Fibroblast of skin of right biceps (primary cell): ENCODE results near the gene PRDM1.

Experiments used
- DNase-seq: peaks from one replicate; pipeline ENCODE4 v3.0.0-alpha.2; 2013

The PRDM1 gene

GRCh38 chr6:106072501-106073090 lies 13.5 kb upstream of the PRDM1 start:
- no peak for DNase-seq

GRCh38 chr6:106074146-106074545 lies 12.0 kb upstream of the PRDM1 start:
- DNase-seq, result no peak

DNA sequence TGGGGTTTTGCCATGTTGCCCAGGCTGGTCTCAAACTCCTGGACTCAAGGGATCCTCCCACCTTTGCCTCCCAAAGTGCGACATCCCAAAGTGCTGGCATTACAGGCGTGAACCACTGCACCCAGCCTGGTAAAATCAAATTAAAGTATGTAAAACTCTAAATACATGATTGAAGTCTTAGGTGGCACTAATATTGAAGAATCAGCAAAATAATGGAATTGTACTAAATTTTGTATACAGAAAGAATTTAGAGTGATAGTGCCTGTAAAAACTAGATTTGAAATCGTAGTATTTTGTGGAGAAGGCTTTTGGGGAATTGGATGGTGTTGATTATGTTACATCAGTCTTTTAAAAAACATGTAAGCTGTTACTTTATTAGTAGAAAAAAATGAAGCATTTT lies 10.0 kb upstream of the PRDM1 start:
- no peak for DNase-seq

DNA sequence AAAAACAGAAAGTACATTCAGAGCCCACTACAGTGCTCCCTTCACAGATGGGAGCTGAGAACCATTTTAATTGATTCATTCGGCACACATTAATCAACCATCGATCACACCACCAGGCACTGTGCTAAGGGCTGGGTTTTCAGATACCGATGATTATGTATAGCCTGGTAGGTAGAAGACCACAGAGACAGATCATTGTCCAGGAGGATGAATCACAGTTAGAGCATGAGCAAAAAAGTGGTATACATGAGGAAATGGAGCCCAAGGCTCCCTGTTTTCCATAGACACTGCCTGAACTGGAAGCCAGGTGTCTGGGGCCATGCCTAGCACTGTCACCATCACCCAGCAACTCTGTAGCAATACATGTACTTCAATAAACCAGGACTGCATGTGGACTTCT lies 9.0 kb upstream of the PRDM1 start:
- peak; percentile 42 for DNase-seq

- no peak for DNase-seq
These were observed 8.3 kb upstream of the PRDM1 start for GRCh38 chr6:106077881-106078280.

- no peak for DNase-seq
These were observed 6.0 kb upstream of the PRDM1 start for GRCh38 chr6:106079961-106080762.

- DNase-seq, result no peak
These were observed 5.4 kb upstream of the PRDM1 start for GRCh38 chr6:106080763-106081095.

DNA sequence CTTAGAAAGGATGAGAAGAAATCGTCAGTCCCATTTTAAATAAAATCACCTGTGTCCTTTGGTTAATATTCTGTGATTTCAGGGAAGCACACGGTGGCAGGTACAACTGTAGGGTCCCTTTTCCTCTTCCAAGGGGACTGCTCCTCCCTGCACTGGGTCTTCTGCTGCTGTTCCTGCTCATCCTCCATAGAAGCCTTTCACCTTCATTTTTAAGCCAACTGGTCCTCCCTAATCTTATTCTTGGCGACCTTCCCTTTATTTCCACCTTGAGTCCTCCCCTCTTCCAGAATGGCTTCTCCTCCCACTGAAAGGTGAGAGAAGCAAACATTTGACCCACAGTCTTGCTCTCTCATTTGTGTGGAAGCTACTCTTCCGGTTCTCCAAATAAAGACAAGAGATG lies 4.4 kb upstream of the PRDM1 start:
- DNase-seq, result no peak

- peak; percentile 92 for DNase-seq
These were observed 3.3 kb upstream of the PRDM1 start for GRCh38 chr6:106082735-106083398.

DNA sequence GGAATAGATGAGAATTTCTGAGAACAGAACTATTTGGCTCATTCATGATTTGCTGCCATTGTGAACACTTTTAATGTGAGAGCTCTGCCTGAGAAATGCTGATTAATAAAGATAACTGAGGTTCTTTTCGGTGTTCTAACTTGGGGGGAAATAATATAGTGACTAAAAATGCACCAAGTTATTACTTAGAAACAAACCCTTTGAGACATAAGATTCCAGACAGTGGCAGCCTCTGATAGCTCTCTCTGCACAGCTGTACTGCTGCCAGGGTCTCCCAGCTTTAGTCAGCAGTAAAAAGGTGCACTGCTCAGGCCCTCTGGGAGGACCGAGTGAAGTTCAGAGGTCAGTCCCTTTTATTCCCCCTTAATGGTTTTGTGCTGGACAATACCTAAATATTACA lies 2.5 kb upstream of the PRDM1 start:
- no peak for DNase-seq

DNA sequence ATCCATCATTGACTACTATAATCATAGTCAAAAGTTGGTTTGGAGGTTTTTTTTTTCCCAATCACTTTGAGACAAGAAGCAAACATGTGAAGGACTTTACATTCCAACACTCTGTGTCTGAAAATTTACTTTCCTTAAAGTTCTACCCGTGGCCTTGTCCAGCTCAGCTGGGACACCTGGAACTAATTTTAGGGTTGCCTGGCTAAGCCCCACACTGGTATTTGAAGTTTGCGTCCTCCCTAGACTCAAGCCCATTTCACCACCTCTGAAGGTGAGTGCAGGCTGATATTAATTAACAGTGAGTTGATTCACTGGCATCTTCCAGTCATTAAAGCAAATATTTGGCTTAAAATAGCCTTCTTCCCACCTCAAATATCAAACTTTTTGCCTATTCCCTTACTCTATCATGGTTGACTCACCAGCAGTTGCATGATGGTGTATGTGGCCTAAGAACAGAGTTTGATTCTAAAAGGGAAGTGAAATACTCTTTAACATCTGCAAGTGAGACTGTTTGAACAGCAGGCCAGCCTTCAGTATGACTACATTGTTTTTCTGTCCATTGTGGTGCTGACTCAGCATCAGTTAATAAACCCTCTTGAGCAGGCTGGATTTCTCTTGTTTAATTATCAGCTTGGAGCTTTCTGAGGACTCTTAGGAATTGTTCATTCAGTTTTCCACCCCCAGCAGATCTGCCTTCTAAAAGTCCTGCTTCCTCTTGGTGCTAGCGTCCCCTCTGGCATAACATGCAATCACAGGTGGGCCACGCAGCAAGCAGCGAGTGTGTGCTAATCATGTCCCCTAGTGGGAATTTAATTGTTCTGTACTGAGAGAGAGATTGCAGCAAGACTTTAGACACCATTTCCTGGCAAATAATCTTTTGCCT lies 1.8 kb upstream of the PRDM1 start:
- peak; percentile 94 for DNase-seq

DNA sequence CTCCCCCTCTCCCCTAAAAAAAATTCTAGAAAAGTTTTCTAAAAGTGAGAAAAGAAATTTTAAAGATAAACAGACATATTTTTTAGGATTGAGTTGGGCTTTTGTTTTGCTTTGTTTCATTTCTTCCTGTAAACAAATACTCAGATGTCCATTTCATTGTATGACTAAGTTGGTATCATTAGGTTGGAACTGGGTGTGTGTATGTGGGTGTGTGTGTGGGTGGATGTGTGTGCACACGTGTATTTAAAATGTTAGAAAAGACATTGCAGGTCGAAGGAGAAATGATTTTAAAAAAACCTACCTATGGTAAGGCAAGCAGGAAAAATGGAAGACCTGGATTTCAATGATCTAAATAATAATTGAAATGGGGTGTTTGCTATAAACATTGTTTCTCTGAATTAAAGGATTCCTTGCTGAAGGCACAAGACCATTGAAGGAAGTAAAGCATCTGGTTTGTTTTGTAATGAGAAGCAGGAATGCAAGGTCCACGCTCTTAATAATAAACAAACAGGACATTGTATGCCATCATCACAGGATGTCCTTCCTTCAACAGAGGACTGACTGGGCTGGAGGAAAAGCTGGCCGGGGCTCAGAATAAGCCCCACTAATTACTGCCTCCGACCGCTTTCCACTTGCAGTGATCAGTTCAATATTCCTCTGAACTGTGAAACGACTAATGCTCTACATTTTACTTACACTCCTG lies 996 bp upstream of the PRDM1 start:
- no peak for DNase-seq

GRCh38 chr6:106085692-106085983 lies 498 bp upstream of the PRDM1 start:
- DNase-seq, result no peak

DNA sequence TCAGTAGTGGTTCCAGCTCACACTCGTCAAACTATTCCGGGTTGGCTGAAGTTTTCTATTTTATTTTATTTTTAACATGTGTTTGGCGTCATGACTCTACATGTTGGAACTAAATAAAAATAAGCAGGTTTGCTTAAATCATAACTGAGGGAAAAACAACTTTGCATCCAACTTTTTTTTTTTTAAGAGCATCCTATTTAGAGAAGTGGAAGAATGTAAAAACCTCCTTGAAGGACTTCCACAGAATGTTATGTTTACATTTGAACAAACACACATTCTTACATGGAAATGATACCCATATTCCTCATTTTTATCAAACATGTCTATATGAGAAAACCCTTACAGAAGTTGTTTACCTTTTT lies 659 bp downstream of the PRDM1 start:
- DNase-seq, result no peak

DNA sequence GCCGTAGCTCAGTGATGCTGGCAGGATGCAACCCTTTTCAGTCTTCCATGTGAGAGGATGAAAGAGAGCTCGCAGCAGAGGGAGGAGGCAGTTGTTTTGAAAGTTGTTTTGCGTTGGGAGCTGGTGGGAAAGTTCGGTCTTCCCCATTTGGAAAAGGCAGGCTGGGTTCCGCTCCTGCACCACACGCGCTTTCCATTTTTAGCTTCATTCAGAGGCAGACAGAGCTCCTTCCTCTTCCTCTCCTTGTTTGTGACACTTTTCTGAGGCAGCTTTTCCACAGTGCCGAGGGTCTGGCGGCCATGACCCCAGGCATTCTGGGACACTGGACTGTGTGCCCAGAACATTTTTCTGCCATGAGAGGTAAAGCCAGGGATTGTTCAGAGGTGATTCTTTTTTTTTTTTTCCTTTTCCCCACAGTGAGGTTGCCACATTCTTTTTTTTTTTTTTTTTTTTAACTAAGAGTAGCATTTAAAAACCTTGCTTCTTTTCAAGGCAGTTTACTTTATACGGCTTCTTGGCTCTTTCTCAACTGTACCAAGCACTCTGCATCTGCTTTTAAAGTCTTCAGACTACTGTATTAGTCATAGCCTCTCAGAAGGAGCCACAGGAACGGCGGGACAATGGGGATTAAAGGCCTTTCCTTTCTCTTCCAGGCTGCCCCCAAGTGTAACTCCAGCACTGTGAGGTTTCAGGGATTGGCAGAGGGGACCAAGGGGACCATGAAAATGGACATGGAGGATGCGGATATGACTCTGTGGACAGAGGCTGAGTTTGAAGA lies 1.6 kb downstream of the PRDM1 start:
- peak; percentile 84 for DNase-seq

DNA sequence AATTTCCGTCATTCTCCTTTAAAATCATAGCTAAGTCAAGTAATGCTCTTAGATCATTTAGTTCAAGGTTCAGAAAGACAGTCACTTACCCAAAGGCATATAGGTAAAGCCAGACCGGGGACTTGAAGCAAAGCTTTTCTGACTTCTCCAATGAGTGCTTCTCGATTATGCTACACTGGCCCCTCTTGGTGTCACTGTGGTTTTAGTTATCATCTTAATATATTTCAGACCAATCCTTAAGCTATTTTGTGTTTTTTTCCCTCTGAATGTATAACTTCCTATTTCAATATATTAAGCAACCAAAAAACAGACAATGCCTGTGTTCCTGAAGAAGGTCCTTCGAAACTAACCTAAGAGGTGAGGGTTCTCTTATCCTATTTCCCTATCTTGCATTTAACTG lies 3.9 kb downstream of the PRDM1 start:
- DNase-seq, result peak; percentile 74

- DNase-seq, result no peak
These were observed 6.1 kb downstream of the PRDM1 start for GRCh38 chr6:106092279-106092678.

DNA sequence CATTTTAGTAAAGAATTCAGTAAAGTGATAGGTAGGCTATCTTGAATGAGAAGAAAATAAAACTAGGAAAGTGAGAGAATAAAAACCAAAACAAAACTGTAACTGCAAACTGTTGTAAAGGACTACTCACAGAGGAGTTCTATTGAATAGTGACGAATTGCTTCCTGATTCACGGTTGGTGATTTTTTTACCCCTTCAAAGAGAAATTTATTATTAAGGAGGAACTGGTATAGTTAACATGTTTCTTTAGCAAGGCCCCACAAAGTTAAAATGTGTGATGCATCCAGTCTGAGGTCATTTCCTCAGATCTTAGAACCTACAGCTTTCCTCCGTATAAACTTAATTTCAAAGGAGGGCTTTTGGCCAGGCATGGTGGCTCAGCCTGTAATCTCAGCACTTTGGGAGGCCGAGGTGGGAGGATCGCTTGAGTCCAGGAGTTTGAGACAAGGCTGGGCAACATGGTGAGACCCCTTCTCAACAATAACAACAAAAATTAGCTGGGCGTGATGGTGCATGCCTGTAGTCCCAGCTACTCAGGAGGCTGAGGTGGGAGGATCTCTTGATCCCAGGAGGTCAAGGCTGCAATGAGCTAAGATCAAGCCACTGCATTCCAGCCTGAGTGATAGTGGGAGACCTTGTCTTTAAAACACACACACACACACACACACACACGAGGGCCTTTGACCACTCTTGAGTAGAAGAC lies 8.3 kb downstream of the PRDM1 start:
- DNase-seq, result no peak

- DNase-seq, result no peak
These were observed 8.8 kb downstream of the PRDM1 start for GRCh38 chr6:106094964-106095335.

DNA sequence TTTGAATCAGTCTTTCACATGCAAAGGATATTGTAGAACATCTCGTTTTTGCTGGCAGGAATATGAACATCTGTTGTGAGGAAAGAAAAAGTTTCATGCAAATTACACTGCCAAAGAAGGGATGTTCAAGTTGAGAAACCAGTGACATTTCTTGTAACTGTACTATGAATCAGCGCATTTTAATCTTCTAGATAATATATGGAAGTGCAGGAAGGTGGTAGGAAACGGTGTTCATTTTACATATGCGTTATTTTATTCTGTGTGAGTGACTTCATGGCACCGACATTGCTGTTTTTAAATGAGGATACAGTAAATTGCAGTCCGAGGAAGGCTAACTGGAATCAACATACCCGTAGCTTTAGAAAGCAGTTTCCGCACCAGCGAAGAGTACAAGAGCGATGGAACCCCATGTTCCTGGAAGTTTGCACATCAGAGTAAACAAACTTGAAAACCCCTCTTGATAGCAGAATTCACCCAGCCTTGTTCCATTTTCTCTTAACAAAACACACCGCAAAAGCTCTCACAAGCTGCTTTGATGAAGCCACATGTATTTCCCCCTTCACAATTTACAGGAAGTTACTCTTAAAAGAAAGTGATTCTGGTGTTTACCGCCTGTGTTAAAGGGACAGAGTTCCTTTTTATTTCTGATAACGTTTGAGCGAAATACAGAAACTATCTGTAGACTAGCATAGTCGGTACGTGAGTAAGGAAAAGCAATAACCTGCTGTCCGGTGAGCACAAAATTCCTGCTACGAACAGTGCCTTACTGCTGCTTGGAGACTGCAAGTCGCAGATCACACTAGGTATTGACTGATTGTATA lies 11.5 kb downstream of the PRDM1 start:
- peak; percentile 60 for DNase-seq
